IPS-15b (cell line): ENCODE measurements around the gene ALS2.

Experiments
- H3K27me3 ChIP-seq: one replicate; pipeline ENCODE4 v1.6.1; 2013; ENCODE audit warnings: low read length; ENCODE audit not compliant: control insufficient read depth, insufficient read depth
- H3K36me3 ChIP-seq: one replicate; pipeline ENCODE4 v1.6.1; 2013; ENCODE audit warnings: low read length; ENCODE audit not compliant: control insufficient read depth, insufficient read depth
- H3K4me1 ChIP-seq: one replicate; pipeline ENCODE4 v1.6.1; 2013; ENCODE audit warnings: mild to moderate bottlenecking, low read length; ENCODE audit not compliant: control insufficient read depth, insufficient read depth
- H3K4me3 ChIP-seq: one replicate; pipeline ENCODE4 v1.5.1; 2013; ENCODE audit warnings: low read depth, low read length
- H3K9ac ChIP-seq: one replicate; pipeline ENCODE4 v1.6.1; 2013; ENCODE audit warnings: low read depth, mild to moderate bottlenecking, low read length
- H3K9me3 ChIP-seq: one replicate; pipeline ENCODE4 v1.6.1; 2013; ENCODE audit warnings: mild to moderate bottlenecking, low read length; ENCODE audit not compliant: control insufficient read depth, insufficient read depth

ALS2 gene

GRCh38 chr2:201668402-201668910 is 112.3 kb downstream of the ALS2 start:
- H3K4me1 ChIP-seq = no peaks in the 10 kb centered on the region
- H3K9ac ChIP-seq = no peak overlapping the region
- H3K36me3 ChIP-seq = no peaks in the 10 kb centered on the region
- no peaks in the 10 kb centered on the region for H3K27me3 ChIP-seq
- H3K9me3 ChIP-seq = no peaks in the 10 kb centered on the region
- H3K4me3 ChIP-seq = no peak overlapping the region

GRCh38 chr2:201664334-201664733 is 116.4 kb downstream of the ALS2 start:
- Histone ChIP-seq H3K36me3 (no peaks in the 10 kb centered on the region), H3K4me1 (no peaks in the 10 kb centered on the region), H3K27me3 (no peaks in the 10 kb centered on the region), H3K4me3 (no peak overlapping the region), H3K9me3 (no peaks in the 10 kb centered on the region), H3K9ac (no peak overlapping the region)

- Histone ChIP-seq H3K4me3 (no peak overlapping the region), H3K4me1 (no peaks in the 10 kb centered on the region), H3K9me3 (no peaks in the 10 kb centered on the region), H3K27me3 (no peaks in the 10 kb centered on the region), H3K36me3 (no peaks in the 10 kb centered on the region), H3K9ac (no peak overlapping the region)
These were observed 119.4 kb downstream of the ALS2 start for GRCh38 chr2:201661366-201661765.

GRCh38 chr2:201660293-201660895 is 120.3 kb downstream of the ALS2 start:
- H3K4me3 ChIP-seq = no peak overlapping the region
- H3K9me3 ChIP-seq = no peaks in the 10 kb centered on the region
- H3K27me3 ChIP-seq = no peaks in the 10 kb centered on the region
- no peak overlapping the region for H3K9ac ChIP-seq
- H3K4me1 ChIP-seq = no peaks in the 10 kb centered on the region
- no peaks in the 10 kb centered on the region for H3K36me3 ChIP-seq

- Histone ChIP-seq H3K9me3 (no peaks in the 10 kb centered on the region), H3K4me1 (no peaks in the 10 kb centered on the region), H3K9ac (no peak overlapping the region), H3K27me3 (no peaks in the 10 kb centered on the region), H3K4me3 (no peak overlapping the region), H3K36me3 (no peaks in the 10 kb centered on the region)
These were observed 124.0 kb downstream of the ALS2 start for GRCh38 chr2:201656740-201657139.

- Histone ChIP-seq H3K9me3 (no peaks in the 10 kb centered on the region), H3K9ac (no peak overlapping the region), H3K27me3 (no peaks in the 10 kb centered on the region), H3K4me1 (no peaks in the 10 kb centered on the region), H3K36me3 (no peaks in the 10 kb centered on the region), H3K4me3 (no peak overlapping the region)
These were observed 124.6 kb downstream of the ALS2 start for GRCh38 chr2:201656102-201656501.

- Histone ChIP-seq H3K9ac (no peak overlapping the region), H3K36me3 (no peaks in the 10 kb centered on the region), H3K9me3 (no peaks in the 10 kb centered on the region), H3K4me3 (no peak overlapping the region), H3K27me3 (no peaks in the 10 kb centered on the region), H3K4me1 (no peaks in the 10 kb centered on the region)
These were observed 125.9 kb downstream of the ALS2 start for GRCh38 chr2:201654616-201655384.

- Histone ChIP-seq H3K4me3 (no peak overlapping the region), H3K9me3 (no peaks in the 10 kb centered on the region), H3K36me3 (no peaks in the 10 kb centered on the region), H3K9ac (no peak overlapping the region), H3K27me3 (no peaks in the 10 kb centered on the region), H3K4me1 (no peaks in the 10 kb centered on the region)
These were observed 127.5 kb downstream of the ALS2 start for GRCh38 chr2:201653221-201653620.
